GM12878 (cell line): ENCODE data around the gene CDK7. TPM values are rescaled to one million over a fixed set of nuclear protein-coding genes. Genes with fewer than 3 reads are reported as not detected.
A peak's percentile ranks its signal among the peaks of the same experiment; 100 is the strongest.

Experiments
- ATAC-seq: fragments of 200-7000 bp; cut with Tn5 transposase; 3 replicates; pipeline ENCODE4 v1.9.1; 2020; ENCODE audit warnings: mild to moderate bottlenecking, moderate library complexity
- BruUV-seq: library from RNA; stranded (reverse); fragments of 400-500 nt; replicated peaks from 2 replicates; lab custom pipeline; 2021; lab: Mats Ljungman, UMichigan
- CTCF ChIA-PET: fragments of 300-600 bp; sonication (Branson Sonifier 250); formaldehyde crosslinking; extraction: SDS; loops from one replicate; lab custom pipeline; 2021; ENCODE audit warnings: inconsistent platforms; lab: Yijun Ruan, JAX
- POLR2A ChIA-PET: fragments of 350-600 bp; formaldehyde crosslinking; extraction: SDS; loops from one replicate; lab custom pipeline; 2021; ENCODE audit warnings: inconsistent platforms; lab: Charles Lee
- RAD21 ChIA-PET: fragments of 300-600 bp; sonication (Branson Sonifier 250); formaldehyde crosslinking; loops from one replicate; lab custom pipeline; 2023; ENCODE audit warnings: antibody characterized with exemption; ENCODE audit not compliant: unreplicated experiment; lab: Charles Lee
- SMC1A ChIA-PET: fragments of 300-600 bp; sonication (Branson Sonifier 250); formaldehyde crosslinking; loops from one replicate; lab custom pipeline; 2023; ENCODE audit not compliant: unreplicated experiment, uncharacterized antibody; lab: Charles Lee
- DNase-seq: peaks from one replicate; pipeline ENCODE4 v3.0.0-alpha.2; 2011; ENCODE audit warnings: low read depth, low spot score
- FAIRE-seq: peaks from 3 replicates; lab custom pipeline; 2011; peaks lifted over from hg19 to GRCh38; lab: Jason Lieb, UNC
- H2AFZ ChIP-seq: 2 replicates; pipeline ENCODE4 v1.6.0; 2011; ENCODE audit warnings: low read depth, low read length, control low read depth; ENCODE audit not compliant: control insufficient read depth
- H3K27ac ChIP-seq: 2 replicates; pipeline ENCODE4 v1.5.1; 2011; ENCODE audit warnings: control low read depth; ENCODE audit not compliant: control insufficient read depth, insufficient read depth
- H3K27me3 ChIP-seq, 2 experiments: replicated peaks in 1 of 2; 2 replicates each; pipeline versions ENCODE4 v1.6.0 to v1.6.1; 2011; ENCODE audit warnings: low read length in 1 of 2; ENCODE audit not compliant: control insufficient read depth in 2 of 2, insufficient read depth in 2 of 2
- H3K36me3 ChIP-seq, 2 experiments: 2 replicates each; pipeline ENCODE4 v1.5.1; 2011; ENCODE audit warnings: low read length in 1 of 2; ENCODE audit not compliant: control insufficient read depth in 2 of 2, insufficient read depth in 2 of 2
- H3K4me1 ChIP-seq: 2 replicates; pipeline ENCODE4 v1.6.1; 2011; ENCODE audit warnings: mild to moderate bottlenecking, low read length, moderate library complexity, mixed read lengths; ENCODE audit not compliant: control insufficient read depth, insufficient read depth
- H3K4me2 ChIP-seq: 2 replicates; pipeline ENCODE4 v1.6.0; 2011; ENCODE audit warnings: control low read depth; ENCODE audit not compliant: control insufficient read depth, insufficient read depth
- H3K4me3 ChIP-seq: fragments of 200-600 bp; sonication (generic); 2 replicates; pipeline ENCODE4 v1.5.1; 2016
- H3K79me2 ChIP-seq: 2 replicates; pipeline ENCODE4 v1.6.0; 2011; ENCODE audit warnings: low read length; ENCODE audit not compliant: control insufficient read depth, insufficient read depth
- H3K9ac ChIP-seq: 2 replicates; pipeline ENCODE4 v1.8.0; 2011; ENCODE audit warnings: low read length, control low read depth, mixed read lengths; ENCODE audit not compliant: control insufficient read depth, insufficient read depth
- H3K9me3 ChIP-seq: replicated peaks from 3 replicates; pipeline ENCODE4 v1.5.1; 2011; ENCODE audit warnings: mild to moderate bottlenecking, low read length; ENCODE audit not compliant: control insufficient read depth, insufficient read depth
- H4K20me1 ChIP-seq: 2 replicates; pipeline ENCODE4 v1.6.0; 2011; ENCODE audit not compliant: control insufficient read depth, insufficient read depth
- BRCA1 ChIP-seq: IDR thresholded peaks from 2 replicates; pipeline ENCODE4 v1.6.1; 2011; ENCODE audit warnings: low read depth, low read length, improper control_type of control experiment
- EZH2 ChIP-seq: IDR thresholded peaks from 2 replicates; pipeline ENCODE4 v1.6.1; 2012; ENCODE audit warnings: low read depth, mild to moderate bottlenecking, control low read depth, inconsistent platforms, low read length, borderline replicate concordance; ENCODE audit not compliant: control insufficient read depth
- SIX5 ChIP-seq: IDR thresholded peaks from 2 replicates; pipeline ENCODE4 v1.6.1; 2011; ENCODE audit warnings: mild to moderate bottlenecking, low read depth, low read length, moderate library complexity; ENCODE audit not compliant: severe bottlenecking
- SMAD1 ChIP-seq: fragments of 450-650 bp; IDR thresholded peaks from 2 replicates; pipeline ENCODE4 v1.6.1; 2018; ENCODE audit warnings: mild to moderate bottlenecking, low read depth; ENCODE audit not compliant: partially characterized antibody
- SUPT20H ChIP-seq: IDR thresholded peaks from 2 replicates; pipeline ENCODE4 v1.6.1; 2011; ENCODE audit warnings: low read depth, mild to moderate bottlenecking, low read length, moderate library complexity, borderline replicate concordance; ENCODE audit not compliant: control insufficient read depth
- TAF1 ChIP-seq: IDR thresholded peaks from 2 replicates; pipeline ENCODE4 v1.6.1; 2011; ENCODE audit warnings: mild to moderate bottlenecking, low read depth, low read length, borderline replicate concordance
- WRNIP1 ChIP-seq: IDR thresholded peaks from 2 replicates; pipeline ENCODE4 v1.6.1; 2011; ENCODE audit warnings: low read depth, low read length, improper control_type of control experiment, borderline replicate concordance
- WGBS: methylation state at CpG from one replicate; pipeline ENCODE4 v1.1.6; 2016; ENCODE audit warnings: low lambda C conversion rate; ENCODE audit not compliant: insufficient replicate concordance, insufficient coverage; ENCODE audit errors: missing lambda C conversion rate; 5-methylcytosine and 5-hydroxymethylcytosine counted together
- in situ Hi-C: fragments of 300-500 bp; cut with MboI; formaldehyde crosslinking; loops from 9 replicates; pipeline ENCODE4 v1.14.3; 2018; ENCODE audit warnings: mixed read lengths
- intact Hi-C: fragments of 100-400 bp; cut with micrococcal nuclease; formaldehyde crosslinking; loops from one replicate; pipeline ENCODE4 v1.14.2; 2022; ENCODE audit not compliant: unreplicated experiment
- polyA plus RNA-seq, 11 experiments: library from polyadenylated mRNA; depleted of rRNA in 4 of 11; unstranded in 6 of 11; stranded (reverse) in 5 of 11; fragments of >200 nt; fragmentation: Nextera tagmentation in 4 of 11; fragmentation: Illumina TruSeq in 1 of 11; extraction: Ambion mirVana in 4 of 11; extraction: Trizol in 1 of 11; gene quantifications; 1 replicate in 1 of 11; 2 replicates in 10 of 11; pipeline versions ENCODE4 v1.2.1 to v1.2.3, GENCODE V29; 2011 to 2016; ENCODE audit warnings: inconsistent platforms in 2 of 11, missing spikeins in 2 of 11, low read depth in 1 of 11
- total RNA-seq, 4 experiments: library from RNA; depleted of rRNA in 3 of 4; stranded (reverse); fragments of >200 nt in 3 of 4; fragmentation: Illumina TruSeq in 1 of 4; extraction: Trizol in 1 of 4; gene quantifications; 2 replicates each; pipeline versions ENCODE4 v1.2.1 to v1.2.3, GENCODE V29; 2013 to 2021
- TF ChIP-seq, protein P1 (sequence below): IDR thresholded peaks from 2 replicates; pipeline ENCODE4 v1.6.1; 2012; ENCODE audit warnings: low read depth, low read length, improper control_type of control experiment
- TF ChIP-seq, protein P2 (sequence below): IDR thresholded peaks from 2 replicates; pipeline ENCODE4 v1.6.1; 2011; ENCODE audit warnings: low read depth, mild to moderate bottlenecking, low read length, moderate library complexity, borderline replicate concordance; ENCODE audit errors: extremely low read depth
- TF ChIP-seq, protein P3 (sequence below): fragments of 450-650 bp; IDR thresholded peaks from 2 replicates; pipeline ENCODE4 v1.6.1; 2017; ENCODE audit warnings: low read depth, mild to moderate bottlenecking, moderate library complexity
- TF ChIP-seq, protein P4 (sequence below): fragments of 450-650 bp; IDR thresholded peaks from 2 replicates; pipeline ENCODE4 v1.6.1; 2018; ENCODE audit warnings: borderline replicate concordance, mild to moderate bottlenecking; ENCODE audit not compliant: partially characterized antibody

CDK7 gene
- total and polyA plus RNA-seq, 10 of the 15 experiments (the other 5 are each of a cell fraction or from before 2014, with no cell fraction given) = 26.0 to 93.9 (median 43.0) TPM

DNA sequence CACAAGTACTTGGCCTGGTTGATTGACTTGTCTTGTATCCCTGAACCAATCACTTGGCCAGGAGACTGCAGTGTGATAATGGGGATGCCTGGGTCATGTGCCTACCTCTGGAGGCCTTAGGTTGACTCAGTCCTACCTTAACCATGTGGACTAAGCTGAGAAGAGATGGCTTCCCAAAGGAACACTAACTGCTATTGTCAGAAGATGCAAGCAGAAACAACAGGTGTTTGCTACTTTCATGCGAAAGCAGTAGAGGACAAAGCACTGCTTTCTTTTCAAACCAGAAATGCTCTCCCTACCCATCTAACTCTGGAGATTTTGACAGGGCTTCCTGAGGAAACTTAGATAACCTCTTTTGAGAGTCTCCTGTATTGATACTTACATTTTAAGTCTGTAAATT, 22.9 kb downstream of the CDK7 start:
- no TSS peak for BruUV-seq
- Histone ChIP-seq H3K36me3 (peaks cover 0 to 12% of the 10 kb centered on the region in 2 experiments), H3K4me1 (no peaks in the 10 kb centered on the region), H3K27me3 (no peaks in the 10 kb centered on the region), H3K4me2 (no peak overlapping the region), H3K79me2 (no peaks in the 10 kb centered on the region), H3K4me3 (no peak overlapping the region), H3K9me3 (no peaks in the 10 kb centered on the region), H2AFZ (no peak overlapping the region), H4K20me1 (no peaks in the 10 kb centered on the region), H3K9ac (no peak overlapping the region), H3K27ac (no peak overlapping the region)
- ChIA-PET SMC1A (no interaction called here), RAD21 (interaction anchor here (0.7 kb wide), 1 partner anchor 137 kb away, joined by 3 read pairs; no protein-coding TSS in a partner anchor), CTCF (interaction anchor here (1.3 kb wide), 1 partner anchor 9 kb away, joined by 3 read pairs; no protein-coding TSS in a partner anchor), POLR2A (no interaction called here)
- ATAC-seq (no peak), DNase-seq (no peak), FAIRE-seq (peak; percentile 49)
- 92% methylated on average over 1 of the region's 1 CpG for WGBS
- TF ChIP-seq WRNIP1 (no peak), EZH2 (no peak), TAF1 (no peak)
- TF ChIP-seq, protein P1, sequence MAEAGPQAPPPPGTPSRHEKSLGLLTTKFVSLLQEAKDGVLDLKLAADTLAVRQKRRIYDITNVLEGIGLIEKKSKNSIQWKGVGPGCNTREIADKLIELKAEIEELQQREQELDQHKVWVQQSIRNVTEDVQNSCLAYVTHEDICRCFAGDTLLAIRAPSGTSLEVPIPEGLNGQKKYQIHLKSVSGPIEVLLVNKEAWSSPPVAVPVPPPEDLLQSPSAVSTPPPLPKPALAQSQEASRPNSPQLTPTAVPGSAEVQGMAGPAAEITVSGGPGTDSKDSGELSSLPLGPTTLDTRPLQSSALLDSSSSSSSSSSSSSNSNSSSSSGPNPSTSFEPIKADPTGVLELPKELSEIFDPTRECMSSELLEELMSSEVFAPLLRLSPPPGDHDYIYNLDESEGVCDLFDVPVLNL = no peak
- intact Hi-C loops (no loop called here), in situ Hi-C loops (no loop called here)

DNA sequence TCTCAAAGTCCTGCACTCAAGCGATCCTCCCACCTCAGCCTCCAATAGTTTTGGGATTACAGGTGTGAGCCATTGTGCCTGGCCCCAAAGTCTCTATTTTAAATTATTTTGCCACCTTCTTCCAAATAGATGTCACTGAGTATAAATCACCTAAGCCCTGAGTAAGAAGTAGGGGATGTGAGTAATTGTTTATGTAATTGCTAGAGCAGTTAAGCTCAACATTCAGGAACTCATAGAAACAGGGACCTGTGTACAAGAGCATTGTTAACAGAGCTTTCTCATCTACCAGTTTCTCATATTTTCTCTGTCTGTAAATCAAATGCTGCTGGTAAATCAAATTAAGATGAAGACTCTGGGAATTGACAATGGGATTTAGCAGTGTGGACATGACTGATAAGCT, 26.3 kb downstream of the CDK7 start:
- ChIA-PET POLR2A (no interaction called here), RAD21 (no interaction called here), SMC1A (no interaction called here), CTCF (no interaction called here)
- FAIRE-seq = no peak
- no peak for DNase-seq
- H4K20me1 ChIP-seq = no peaks in the 10 kb centered on the region
- 100% methylated on average over 1 of the region's 1 CpG for WGBS
- H3K4me2 ChIP-seq = no peak overlapping the region
- no peak overlapping the region for H3K4me3 ChIP-seq
- H2AFZ ChIP-seq = no peak overlapping the region
- no peak overlapping the region for H3K9ac ChIP-seq
- H3K9me3 ChIP-seq = no peaks in the 10 kb centered on the region
- intact Hi-C loops = loop anchor here (10.0 kb wide), 1 partner anchor 104 kb away; the partner anchor contains the start of genes AK6, RAD17 and TAF9
- no TSS peak for BruUV-seq
- H3K79me2 ChIP-seq = no peaks in the 10 kb centered on the region
- no peak for ATAC-seq
- in situ Hi-C loops = no loop called here
- no peaks in the 10 kb centered on the region for H3K27me3 ChIP-seq
- H3K4me1 ChIP-seq = no peaks in the 10 kb centered on the region
- no peak overlapping the region for H3K27ac ChIP-seq
- H3K36me3 ChIP-seq = peaks cover 0 to 14% of the 10 kb centered on the region in 2 experiments
- TF ChIP-seq, protein P2, sequence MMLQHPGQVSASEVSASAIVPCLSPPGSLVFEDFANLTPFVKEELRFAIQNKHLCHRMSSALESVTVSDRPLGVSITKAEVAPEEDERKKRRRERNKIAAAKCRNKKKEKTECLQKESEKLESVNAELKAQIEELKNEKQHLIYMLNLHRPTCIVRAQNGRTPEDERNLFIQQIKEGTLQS = no peak
- TF ChIP-seq, protein P3, sequence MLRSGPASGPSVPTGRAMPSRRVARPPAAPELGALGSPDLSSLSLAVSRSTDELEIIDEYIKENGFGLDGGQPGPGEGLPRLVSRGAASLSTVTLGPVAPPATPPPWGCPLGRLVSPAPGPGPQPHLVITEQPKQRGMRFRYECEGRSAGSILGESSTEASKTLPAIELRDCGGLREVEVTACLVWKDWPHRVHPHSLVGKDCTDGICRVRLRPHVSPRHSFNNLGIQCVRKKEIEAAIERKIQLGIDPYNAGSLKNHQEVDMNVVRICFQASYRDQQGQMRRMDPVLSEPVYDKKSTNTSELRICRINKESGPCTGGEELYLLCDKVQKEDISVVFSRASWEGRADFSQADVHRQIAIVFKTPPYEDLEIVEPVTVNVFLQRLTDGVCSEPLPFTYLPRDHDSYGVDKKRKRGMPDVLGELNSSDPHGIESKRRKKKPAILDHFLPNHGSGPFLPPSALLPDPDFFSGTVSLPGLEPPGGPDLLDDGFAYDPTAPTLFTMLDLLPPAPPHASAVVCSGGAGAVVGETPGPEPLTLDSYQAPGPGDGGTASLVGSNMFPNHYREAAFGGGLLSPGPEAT = no peak
- TF ChIP-seq SIX5 = no peak
- no peak for TF ChIP-seq BRCA1
- TF ChIP-seq, protein P4, sequence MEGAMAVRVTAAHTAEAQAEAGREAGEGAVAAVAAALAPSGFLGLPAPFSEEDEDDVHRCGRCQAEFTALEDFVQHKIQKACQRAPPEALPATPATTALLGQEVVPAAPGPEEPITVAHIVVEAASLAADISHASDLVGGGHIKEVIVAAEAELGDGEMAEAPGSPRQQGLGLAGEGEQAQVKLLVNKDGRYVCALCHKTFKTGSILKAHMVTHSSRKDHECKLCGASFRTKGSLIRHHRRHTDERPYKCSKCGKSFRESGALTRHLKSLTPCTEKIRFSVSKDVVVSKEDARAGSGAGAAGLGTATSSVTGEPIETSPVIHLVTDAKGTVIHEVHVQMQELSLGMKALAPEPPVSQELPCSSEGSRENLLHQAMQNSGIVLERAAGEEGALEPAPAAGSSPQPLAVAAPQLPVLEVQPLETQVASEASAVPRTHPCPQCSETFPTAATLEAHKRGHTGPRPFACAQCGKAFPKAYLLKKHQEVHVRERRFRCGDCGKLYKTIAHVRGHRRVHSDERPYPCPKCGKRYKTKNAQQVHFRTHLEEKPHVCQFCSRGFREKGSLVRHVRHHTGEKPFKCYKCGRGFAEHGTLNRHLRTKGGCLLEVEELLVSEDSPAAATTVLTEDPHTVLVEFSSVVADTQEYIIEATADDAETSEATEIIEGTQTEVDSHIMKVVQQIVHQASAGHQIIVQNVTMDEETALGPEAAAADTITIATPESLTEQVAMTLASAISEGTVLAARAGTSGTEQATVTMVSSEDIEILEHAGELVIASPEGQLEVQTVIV = no peak
- no peak for TF ChIP-seq SUPT20H
- TF ChIP-seq SMAD1 = no peak
